Measurements from ENCODE around the gene CDC25C.
"Not testable (repeated sequence)": the region's sequence is repeated elsewhere in the genome, so short reads cannot be mapped to it uniquely, and the experiment has no call there.

CDC25C gene

GRCh38 chr5:138275895-138276294, 55.7 kb downstream of the CDC25C start:
- DNase-seq (ENCODE audit: low read depth) = no peak

- no peak for DNase-seq (ENCODE audit: low read depth)
These were observed 56.2 kb downstream of the CDC25C start for GRCh38 chr5:138275379-138275782.

- DNase-seq (ENCODE audit: low read depth) = no peak
These were observed 57.3 kb downstream of the CDC25C start, which contains the start of gene GFRA3 for GRCh38 chr5:138274189-138274853. TSS of gene GFRA3 (minus strand) at chr5:138274621. CDS start at chr5:138274424, 197 bp downstream.

GRCh38 chr5:138273834-138274188, 57.8 kb downstream of the CDC25C start:
- no peak for DNase-seq (ENCODE audit: low read depth)

- no peak for DNase-seq (ENCODE audit: low read depth)
These were observed 58.9 kb downstream of the CDC25C start for GRCh38 chr5:138272681-138273080.

GRCh38 chr5:138271281-138271680, 60.3 kb downstream of the CDC25C start:
- DNase-seq (ENCODE audit: low read depth) = no peak

- DNase-seq (ENCODE audit: low read depth) = no peak
These were observed 67.4 kb downstream of the CDC25C start for GRCh38 chr5:138264183-138264582.

- no peak for DNase-seq (ENCODE audit: low read depth)
These were observed 68.0 kb downstream of the CDC25C start for GRCh38 chr5:138263581-138263980.

- DNase-seq (ENCODE audit: low read depth) = no peak
These were observed 72.8 kb downstream of the CDC25C start for GRCh38 chr5:138258704-138259292.

GRCh38 chr5:138257583-138257982, 74.0 kb downstream of the CDC25C start:
- DNase-seq (ENCODE audit: low read depth) = no peak

- DNase-seq (ENCODE audit: low read depth) = no peak
These were observed 78.7 kb downstream of the CDC25C start for GRCh38 chr5:138252944-138253343.

GRCh38 chr5:138247800-138248199, 83.8 kb downstream of the CDC25C start:
- not testable (repeated sequence) for DNase-seq (ENCODE audit: low read depth)

- no peak for DNase-seq (ENCODE audit: low read depth)
These were observed 84.8 kb downstream of the CDC25C start for GRCh38 chr5:138246822-138247221.

- DNase-seq (ENCODE audit: low read depth) = no peak
These were observed 85.3 kb downstream of the CDC25C start for GRCh38 chr5:138246334-138246733.

GRCh38 chr5:138245717-138246116, 85.9 kb downstream of the CDC25C start:
- DNase-seq (ENCODE audit: low read depth) = no peak

- no peak for DNase-seq (ENCODE audit: low read depth)
These were observed 87.8 kb downstream of the CDC25C start for GRCh38 chr5:138243794-138244193.

- no peak for DNase-seq (ENCODE audit: low read depth)
These were observed 89.7 kb downstream of the CDC25C start for GRCh38 chr5:138241688-138242571.

GRCh38 chr5:138240650-138241385, 90.8 kb downstream of the CDC25C start:
- DNase-seq (ENCODE audit: low read depth) = no peak

GRCh38 chr5:138238034-138238433, 93.6 kb downstream of the CDC25C start:
- no peak for DNase-seq (ENCODE audit: low read depth)
